Activated T-cell treated with anti-CD3 and anti-CD28 coated beads for 1 hour (primary cell): ENCODE data around the gene PACSIN2.
"Not testable (repeated sequence)": the region's sequence is repeated elsewhere in the genome, so short reads cannot be mapped to it uniquely, and the experiment has no call there.

ENCODE experiments used
- DNase-seq: peaks from one replicate; pipeline ENCODE4 v3.0.0-alpha.2; 2020; ENCODE audit warnings: low read depth

Gene PACSIN2, protein sequence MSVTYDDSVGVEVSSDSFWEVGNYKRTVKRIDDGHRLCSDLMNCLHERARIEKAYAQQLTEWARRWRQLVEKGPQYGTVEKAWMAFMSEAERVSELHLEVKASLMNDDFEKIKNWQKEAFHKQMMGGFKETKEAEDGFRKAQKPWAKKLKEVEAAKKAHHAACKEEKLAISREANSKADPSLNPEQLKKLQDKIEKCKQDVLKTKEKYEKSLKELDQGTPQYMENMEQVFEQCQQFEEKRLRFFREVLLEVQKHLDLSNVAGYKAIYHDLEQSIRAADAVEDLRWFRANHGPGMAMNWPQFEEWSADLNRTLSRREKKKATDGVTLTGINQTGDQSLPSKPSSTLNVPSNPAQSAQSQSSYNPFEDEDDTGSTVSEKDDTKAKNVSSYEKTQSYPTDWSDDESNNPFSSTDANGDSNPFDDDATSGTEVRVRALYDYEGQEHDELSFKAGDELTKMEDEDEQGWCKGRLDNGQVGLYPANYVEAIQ

DNA sequence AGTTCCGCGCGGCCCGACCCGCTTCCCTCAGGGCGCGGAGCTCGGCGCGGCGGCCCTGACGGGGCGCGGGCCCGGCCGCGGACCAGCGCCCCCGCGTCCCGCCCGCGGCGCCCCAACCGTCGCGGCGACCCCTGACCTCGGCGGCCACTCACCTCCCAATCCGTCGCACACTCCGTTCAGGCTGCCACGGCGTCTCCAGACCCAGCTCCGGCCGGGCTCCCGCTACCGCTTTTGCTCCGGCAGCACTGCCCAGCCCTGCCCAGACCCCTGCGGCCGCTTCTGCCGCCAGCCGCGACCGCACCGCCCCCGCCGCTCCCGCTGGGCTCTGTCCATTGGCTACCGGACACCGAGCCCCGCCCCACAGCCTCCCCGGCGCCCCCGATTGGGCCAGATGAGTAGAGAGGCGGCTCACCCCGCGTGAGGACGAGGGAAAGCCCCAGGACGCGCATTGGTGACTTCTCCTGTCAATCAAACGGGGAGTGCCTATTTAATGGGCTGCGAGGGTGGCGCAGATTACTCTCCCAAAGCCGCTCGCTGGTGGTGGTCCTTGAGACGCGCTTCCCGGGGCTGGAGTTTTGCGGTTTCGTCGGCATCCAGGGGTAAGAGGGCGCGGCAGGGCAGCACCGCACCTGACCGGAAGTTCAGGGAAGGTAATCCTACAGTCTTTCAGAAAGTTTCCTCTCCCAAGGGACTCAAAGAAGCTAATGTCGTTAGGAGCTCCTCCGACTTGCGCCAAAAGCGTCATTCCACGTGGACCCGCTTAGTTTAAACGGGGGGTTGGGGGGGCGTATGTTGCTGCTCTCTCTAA is at the start of gene PACSIN2:
Gene PACSIN2 (minus strand): TSS at position 281 of the 808 bp plus-strand sequence. CDS start 103,069 bp downstream, outside the sequence.
- peak; percentile 98 for DNase-seq

DNA sequence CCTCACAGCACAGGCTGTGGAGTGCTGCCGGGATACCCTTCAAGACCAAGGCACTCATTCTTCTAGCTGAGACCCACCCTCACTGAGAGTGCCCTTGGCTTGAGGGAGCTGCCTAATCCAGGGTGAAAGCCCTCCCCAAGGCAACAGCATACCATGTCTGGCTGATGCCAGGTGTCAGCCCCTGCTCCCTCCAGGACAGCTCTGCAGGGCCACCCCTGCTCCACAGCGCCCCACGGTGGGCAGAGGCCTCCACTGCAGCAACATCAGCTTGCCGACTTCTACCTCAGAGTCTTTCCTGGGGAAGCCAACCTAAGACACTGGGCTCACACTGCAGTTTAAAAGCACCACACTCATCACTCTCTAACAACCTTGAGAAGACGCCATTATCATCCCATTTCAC is 45.2 kb upstream of the PACSIN2 start:
- DNase-seq = peak; percentile 6

DNA sequence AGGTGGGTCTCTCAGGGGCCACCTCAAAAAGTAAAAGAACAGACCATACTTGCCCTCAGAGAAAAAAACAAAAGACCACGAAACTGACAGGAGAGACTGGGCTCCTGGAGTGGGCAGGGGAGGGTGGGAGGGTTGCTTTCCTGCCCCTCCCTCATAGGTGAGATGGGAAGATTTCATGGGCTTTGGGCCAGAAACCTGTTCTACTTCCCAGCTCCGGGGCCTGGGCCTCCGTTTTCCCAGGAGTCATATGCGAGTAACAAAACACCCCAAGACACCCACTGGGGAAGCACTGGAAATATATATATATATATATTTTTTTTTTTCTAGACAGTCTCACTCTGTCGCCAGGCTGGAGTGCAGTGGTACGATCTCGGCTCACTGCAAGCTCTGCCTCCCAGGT is 42.7 kb upstream of the PACSIN2 start:
- no peak for DNase-seq

DNA sequence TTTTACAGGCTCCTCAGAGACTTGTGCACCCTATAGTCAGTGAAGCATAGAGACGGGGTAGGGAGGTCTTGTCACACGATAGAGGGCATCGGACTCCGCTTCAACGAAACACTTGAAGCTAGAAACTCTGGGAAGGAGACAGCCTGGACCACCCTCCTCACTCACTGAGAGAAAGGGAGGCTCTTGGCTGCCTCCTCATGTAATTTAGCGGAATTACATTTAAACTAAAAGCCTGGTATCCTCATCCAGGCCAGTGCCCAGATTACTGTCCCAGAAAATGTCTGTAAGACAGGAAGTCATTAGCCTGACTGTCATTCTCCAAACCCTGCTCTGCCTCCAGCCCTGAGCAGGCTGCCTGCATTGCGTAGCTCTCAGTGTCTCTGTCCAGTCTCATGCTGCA is 38.2 kb upstream of the PACSIN2 start:
- no peak for DNase-seq

DNA sequence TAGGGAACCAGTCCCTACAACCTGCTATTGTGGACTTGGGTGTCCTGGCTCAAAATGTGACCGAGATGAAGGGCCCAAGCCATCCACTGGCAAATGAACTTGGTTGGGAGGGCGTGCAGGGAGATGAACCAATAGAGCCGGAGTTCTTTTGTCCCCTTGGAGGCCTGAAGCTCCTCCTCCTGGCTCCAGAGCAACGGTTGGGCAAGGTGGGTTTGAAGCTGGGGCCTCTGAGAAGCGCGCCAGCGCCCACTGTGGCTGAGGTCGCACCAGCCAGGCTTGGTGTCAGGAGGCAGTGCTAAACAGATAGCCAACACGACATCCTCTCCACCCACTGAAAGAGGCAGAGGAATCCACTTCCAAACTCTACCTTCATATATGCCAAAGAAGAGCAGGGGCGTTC is 36.0 kb upstream of the PACSIN2 start:
- DNase-seq = no peak

DNA sequence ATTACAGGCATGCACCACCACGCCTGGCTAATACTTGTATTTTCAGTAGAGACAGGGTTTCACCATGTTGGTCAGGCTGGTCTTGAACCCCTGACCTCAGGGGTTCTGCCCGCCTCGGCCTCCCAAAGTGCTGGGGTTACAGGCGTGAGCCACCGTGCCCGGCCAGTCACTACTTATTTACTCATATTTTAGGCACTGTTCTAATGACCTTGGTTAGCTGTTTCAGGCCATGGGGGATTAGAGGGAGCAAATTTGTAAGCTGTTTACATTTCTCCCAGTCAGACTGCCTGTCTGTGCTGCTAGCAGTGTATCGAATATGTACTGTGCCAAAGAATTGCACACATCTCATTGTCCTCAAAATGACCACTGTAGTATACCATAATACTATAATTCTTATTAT is 32.7 kb upstream of the PACSIN2 start:
- DNase-seq = no peak

DNA sequence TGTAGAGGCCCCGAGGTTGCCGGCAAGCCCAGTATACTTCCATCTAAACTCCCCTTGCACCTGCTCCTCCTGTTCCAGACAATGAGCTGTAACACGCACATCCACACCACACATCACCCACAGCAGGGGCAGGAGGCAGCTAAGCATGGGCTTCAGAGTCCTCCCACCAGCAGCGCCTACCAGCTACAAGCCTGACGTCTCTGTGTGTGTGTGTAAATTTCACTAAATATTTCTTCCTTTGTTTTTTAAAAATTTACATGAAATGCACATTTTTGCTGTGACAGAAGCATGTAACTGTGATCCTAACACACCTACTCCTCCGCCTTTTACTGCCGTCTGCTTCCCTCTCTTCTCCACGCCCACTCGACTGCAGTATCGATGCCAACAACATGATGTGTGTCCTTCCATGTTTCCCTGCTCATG is 29.4 kb upstream of the PACSIN2 start:
- DNase-seq = no peak

DNA sequence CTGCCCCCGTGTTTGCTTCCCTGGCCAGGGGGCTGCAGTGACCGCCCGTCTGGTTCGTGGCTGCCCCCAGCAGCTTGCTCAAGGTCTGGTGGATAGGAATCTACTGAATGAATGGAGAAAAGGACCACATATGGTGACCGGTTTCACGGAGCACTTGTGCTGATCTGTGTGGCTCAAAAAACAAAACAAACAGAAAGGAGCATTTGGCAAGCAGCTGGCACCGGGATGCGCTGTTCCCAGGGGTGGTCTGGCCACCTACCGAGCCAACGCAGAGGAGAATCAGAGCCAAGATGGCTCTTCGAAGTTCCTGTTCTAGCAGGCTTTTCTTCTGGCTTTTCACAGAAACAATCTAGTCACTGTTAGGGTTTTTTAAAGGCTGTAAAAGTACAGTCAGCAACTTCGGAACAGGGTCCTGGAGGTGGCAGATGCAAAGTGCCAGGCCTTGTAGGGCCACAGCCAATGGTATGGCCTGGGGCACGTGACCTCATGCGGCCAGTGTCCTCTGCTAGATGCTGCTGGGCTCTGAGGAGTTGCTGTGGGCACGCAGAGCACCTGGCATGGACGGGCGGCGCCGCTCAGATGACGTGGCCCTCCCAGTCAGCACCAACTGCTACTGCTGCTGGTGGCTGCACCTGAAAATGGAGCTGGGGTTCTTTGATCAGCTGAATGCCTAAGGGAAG is 27.3 kb upstream of the PACSIN2 start:
- no peak for DNase-seq

DNA sequence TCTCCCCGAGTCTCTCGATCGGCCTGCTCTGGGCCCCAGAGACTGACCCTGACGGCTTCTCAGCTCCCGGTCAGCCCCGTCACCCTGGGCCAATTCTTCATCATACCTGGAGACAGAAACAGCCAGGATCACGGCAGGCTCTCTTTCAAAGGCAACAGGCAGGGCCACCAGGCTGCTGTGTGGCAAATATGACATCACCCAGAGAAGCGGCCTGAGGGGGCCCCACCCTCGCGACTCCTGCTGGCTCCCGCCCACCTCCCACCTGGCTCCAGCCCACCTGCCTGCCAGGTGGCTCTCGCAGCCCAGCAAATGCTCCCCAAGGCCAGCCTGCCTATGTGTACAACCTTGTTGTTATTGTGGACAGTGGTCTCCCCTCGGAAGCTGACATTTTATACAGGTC is 24.9 kb upstream of the PACSIN2 start:
- no peak for DNase-seq

DNA sequence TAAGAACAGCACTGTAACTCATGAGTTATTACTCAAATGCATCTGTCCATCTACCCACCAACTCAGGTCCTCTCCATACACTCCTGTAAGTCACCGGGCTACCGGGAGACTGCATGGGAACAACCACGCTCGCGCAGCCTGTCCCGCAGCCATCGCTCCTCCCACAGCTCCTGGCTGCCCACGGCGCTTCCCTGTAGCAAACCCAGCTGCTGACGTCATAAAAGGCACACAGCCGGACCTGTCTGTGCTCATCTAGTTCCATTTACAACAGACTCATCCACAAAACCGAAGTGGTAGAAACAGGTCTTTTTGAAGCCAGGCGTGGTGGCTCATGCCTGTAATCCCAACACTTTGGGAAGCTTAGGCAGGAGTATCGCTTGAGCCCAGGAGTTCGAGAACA is 23.4 kb upstream of the PACSIN2 start:
- DNase-seq = no peak

DNA sequence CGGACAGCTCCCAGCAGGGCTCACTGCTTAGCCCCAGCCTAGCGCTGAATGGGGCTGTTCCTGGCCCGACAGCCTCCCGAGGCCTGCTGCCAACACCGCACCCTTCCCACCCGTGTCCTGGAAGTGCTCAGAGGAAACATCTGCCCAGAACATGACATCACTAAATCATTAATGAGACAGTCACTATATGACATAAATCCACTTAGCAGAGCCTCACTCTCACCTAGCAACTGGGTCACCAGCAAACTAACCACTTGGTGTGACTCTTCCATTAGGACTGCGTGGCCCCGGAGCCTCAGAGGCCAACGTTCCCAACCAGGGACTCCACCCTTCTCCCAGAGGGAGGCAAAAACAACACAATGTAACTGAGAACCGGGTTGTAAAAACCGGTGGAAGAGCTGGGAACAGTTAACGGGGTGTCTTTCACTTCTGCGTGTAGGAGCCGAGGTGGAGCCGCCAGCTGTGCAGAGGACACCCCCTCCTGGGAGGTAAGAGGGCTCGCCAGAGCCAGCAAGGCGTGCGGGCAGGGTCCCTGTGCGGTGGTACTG is 21.4 kb upstream of the PACSIN2 start:
- no peak for DNase-seq

DNA sequence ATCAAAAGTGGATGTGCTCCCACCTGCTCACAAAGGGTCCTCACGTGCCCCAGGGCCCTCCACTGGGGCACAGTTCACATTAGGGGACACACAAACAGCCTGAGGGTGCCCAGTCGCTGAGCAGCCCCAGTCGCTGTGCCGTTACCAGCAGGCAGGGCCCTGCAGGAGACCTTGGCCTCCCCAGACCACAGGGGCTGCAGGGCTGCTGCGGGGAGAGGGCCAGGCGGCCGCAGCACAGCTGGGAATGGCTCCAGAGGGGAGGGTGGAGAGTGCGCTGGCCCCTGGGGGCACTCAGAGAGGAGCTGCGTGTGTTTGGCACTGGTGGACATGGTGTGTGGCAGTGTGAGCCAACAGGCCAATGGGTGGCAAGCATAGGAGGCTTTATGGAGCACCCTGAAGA is 20.3 kb upstream of the PACSIN2 start:
- no peak for DNase-seq

DNA sequence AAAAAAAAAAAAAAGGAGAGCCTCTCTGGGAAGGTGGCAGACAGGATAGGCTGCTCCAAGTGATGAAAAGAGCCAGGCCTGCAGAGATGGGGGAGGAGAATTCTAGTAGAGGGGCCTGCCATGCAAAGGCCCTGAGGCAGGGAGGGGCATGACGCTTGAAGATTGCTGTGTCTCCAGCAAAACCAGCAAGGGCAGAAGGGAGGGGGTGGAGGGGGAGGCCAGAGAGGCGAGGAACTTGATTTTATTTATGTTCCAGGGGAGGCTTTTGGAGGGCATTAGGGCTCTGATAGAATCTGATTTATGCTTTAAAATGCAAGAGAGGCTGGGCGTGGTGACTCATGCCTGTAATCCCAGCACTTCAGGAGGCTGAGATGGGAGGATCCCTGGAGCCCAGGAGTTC is 16.7 kb upstream of the PACSIN2 start:
- no peak for DNase-seq

DNA sequence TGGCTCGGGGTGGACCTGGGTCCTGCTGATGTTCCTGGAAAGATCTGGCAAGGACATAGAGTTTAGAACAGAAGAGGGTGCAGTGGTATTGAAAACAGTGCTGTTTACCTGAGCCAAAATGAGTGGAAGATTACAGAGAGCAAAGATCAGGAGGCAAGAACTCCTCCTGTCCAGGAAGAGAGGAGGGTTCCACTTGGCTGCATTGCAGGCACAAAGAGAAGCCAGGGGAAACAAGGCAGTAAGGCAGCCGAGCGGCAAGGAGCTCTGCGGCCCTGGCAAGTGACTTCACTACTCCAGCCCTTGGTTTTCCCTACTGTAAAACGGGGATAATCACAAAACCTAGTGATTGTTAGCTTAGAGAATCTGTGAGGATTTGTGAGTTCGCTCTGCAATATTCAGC is 3.7 kb upstream of the PACSIN2 start:
- no peak for DNase-seq

DNA sequence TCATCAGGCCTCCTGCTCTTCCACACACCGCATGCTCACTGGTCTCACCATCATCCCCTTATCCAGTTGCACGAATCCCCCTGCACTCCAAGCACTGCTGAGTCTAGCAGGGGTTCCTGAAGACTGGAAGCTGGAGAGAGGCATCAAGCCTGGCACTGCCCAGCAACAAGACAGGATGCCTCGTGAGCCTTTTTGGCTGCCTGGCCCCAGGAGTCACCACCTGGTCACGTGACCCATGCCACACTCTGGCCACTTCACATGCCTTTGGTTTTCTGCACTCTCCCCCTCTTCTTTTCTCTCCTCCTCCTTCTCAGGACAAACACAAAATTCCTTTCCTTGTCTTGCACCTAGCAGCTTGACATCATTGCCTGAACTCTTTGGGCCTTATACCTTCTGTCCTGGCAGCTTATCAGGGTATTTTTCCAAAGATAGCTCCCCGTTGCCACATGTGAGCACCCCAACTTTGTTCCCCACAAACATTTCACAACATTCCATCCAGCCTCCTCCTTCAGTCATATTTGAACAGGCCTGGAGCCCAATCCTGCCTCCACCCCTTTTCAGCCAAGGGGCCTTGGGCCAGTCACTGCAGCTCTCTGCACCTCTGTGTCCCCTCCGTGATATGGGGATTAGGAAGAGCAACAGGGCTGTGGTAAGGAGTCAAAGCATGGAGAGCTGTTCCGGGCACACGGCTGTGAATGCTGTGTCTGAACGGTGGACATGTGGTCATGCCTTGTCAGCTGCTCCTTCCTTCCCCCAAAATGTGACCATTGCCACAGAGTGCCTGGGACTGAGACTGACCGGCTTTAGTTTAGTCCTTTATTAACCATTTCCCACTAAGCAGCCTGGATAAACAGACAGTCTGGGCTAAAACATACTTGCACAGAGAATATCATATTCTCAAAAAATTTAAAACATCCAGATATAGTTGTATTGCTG is 2.8 kb upstream of the PACSIN2 start:
- no peak for DNase-seq

DNA sequence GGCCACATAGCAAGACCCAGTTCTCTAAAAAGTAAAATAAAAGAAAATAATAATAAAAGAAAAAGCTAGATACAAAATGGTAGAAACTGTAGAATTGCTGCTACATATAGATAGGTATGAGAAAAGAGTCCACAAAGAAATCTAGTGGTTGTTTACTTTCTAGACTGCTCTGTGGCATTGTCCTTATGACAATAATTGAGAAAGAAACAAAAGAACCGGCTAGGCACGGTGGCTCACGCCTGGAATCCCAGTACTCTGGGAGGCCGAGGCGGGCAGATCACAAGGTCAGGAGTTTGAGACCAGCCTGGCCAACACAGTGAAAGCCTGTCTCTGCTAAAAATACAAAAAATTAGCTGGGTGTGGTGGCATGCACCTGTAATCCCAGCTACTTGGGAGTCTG is 1.2 kb upstream of the PACSIN2 start:
- DNase-seq = not testable (repeated sequence)

DNA sequence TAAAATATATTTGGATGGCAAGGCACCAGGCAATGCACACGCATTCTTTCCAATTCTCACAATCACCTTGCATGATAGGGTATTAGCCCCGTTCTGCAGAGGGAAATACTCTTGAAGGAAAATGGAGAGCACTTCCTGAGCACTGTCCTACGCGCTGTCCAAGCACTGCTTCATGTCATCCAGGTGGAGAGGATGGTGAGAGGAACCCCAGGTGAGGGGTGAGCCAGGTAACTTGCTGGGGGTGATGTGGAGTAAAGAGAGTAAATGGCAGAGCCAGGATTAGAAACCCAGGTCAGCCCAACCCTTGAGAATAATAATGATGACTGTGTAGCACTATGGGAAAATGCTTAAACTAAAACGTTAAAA is 711 bp upstream of the PACSIN2 start:
- no peak for DNase-seq

DNA sequence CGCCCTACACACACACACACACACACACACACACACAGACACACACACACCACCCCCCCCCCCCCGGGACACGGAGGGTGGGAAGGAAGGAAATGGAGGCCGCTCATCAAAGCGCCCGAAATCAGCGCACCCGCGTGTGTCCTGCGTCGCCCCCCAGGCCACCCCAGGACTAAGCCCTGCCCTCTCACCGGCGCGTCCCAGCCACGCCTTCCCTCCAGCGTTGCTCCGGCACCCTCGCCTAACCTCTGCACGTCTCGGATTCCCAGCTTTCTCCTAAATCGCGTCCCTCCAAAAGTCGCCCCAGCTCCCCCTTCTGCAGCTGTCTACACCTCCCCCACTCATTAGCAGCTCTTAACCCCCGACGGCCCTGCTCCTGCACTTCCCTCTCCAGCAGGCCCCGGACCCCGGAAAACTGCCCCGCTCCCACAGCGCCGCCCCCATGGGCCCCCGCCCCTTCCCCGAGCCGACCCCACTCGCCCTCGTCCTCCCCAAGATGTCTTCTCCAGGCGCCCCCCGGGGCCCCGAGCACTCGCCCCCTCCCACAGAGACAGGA is 557 bp downstream of the PACSIN2 start:
- DNase-seq = peak; percentile 20

DNA sequence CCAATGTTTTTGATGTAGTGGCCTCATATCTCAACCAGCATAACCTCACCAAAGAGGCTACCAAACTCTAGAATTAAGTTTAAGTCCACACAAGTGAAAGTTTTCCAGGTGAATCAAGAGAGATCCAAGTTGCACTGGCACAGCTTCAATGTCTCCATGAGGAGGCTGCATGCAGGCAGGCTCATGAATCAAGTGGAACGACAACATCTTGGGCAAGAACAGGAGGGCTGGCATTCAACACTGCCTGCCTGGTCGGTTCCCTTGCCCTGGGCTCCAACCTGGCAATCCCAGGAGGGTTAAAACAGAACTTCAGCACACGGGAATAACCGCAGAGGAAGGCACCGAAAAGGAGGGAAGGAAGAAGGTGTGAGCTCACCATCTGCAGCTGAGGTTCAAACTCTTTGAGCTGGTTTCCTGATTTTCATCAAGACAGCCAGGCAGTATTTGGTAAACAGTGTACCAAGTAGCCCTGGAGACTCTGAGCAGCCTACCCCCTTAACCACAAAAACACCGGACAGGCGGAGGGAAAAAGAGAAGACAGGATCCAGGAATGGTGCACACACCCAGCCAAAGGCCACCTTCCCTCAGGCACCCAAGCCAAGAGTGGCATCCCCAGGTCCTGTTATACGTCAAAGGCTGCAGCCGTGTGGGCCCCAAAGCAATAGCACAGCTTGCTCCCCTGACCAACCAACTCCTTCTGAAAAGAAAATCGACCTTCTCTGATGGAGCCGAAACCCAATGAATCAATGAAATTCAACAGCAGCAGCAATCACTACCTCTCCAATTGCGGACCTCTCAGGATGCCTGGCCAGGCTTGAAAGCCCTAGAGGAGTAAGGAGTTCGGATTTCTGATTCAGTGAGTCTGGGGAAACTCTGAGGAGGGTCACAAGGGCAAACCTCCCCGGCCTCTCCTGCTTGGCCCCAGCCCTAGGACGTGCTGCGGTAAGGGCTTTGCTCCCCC is 1.3 kb downstream of the PACSIN2 start:
- no peak for DNase-seq

DNA sequence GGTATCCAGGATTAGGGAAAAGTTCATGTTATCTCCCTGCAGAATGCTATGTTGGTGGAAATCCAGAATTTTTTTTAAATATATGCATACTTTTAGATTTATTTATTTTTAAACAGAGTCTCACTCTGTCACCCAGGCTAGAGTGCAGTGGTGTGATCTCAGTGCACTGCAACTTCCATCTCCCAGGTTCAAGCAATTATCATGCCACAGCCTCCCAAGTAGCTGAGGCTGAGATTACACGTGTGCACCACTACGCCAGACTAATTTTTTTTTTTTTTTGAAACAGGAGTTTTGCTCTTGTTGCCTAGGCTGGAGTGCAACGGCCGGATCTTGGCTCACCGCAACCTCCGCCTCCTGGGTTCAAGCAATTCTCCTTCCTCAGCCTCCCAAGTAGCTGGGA is 2.6 kb downstream of the PACSIN2 start:
- DNase-seq = no peak
